Activated CD8-positive, alpha-beta memory T cell treated with anti-CD3 and anti-CD28 coated beads for 48 hours (primary cell): ENCODE data around the gene RIC1.
"Not testable (repeated sequence)": the region's sequence is repeated elsewhere in the genome, so short reads cannot be mapped to it uniquely, and the experiment has no call there.

Source experiments
- DNase-seq, 3 experiments: peaks; one replicate each; pipeline ENCODE4 v3.0.0-alpha.2; 2020; ENCODE audit warnings: low read depth in 2 of 3, low spot score in 2 of 3

Gene RIC1

DNA sequence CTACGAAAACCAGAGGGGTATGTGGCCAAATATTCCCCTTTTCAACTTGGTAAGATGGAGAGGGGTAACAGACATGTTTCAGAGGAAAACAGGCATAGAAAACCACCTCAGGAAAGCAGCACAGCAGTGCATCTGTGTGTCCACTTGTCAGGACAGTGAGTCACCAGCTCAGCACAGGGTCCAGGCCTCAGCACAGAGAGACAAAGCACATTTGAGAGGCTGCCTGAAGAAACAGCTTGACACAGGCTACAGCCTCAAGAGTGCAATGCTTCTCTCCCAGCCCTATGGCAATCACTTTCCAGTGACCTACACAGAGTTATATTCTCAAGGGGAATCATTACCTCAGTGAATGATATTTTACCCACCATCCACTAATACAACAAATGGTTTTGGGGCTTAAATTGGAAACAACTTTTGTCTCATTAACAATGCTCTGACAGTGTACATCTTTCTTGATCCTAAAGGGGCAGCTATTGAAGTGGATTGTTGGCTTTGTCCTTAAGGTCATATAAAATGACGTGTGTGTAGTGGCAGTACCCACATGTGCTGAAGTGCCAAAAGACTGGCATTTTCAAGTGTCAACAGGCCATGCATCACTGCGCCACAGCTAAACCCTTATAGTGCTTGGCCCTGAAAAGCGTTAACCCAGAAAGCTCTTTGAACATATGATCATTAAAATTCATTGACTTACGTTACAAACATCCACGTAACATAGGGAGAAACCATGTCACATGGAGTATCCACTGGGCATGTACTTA lies 157.6 kb downstream of the RIC1 start:
- no peak for DNase-seq

DNA sequence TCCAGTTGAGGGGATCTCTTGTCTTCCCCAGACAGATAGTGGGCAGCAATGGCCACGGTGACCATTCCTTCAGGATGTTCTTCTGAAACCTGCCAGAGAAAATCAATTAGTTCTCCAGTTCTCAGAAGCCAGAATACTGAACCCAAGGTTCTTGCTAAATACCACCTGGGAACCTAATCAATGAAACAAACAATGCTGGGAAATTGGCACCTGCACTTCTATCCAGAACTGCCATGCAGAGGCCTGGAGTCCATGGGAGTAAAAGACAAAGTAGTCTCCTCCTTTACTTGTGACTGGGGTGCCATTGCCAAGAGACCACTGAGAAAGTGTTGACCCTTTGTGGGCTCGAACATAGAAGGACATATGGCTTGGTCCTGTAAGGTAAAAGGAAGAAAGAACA lies 158.3 kb downstream of the RIC1 start:
- DNase-seq: no peak

- no peak for DNase-seq
These were observed 158.9 kb downstream of the RIC1 start for GRCh38 chr9:5787759-5788302.

GRCh38 chr9:5789489-5789888 lies 160.6 kb downstream of the RIC1 start:
- no peak for DNase-seq

DNA sequence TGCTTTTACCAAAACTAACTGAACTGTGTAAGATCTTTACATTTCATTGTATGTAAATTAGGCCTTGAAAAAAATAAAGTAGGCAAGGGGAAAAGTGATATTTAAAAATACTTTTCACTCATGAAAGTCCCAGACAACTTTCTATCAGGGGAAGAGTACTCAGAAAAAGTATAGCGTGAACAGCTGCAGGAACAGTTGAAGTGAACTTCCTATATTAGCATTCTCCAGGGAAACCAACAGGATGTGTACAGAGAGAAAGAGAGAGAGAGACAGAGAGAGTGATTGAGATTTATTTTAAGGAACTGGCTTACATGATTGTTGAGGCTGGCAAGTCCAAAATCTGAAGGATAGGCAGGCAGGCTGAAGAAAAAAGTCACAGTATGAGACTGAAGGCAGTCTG lies 162.0 kb downstream of the RIC1 start:
- DNase-seq: no peak

DNA sequence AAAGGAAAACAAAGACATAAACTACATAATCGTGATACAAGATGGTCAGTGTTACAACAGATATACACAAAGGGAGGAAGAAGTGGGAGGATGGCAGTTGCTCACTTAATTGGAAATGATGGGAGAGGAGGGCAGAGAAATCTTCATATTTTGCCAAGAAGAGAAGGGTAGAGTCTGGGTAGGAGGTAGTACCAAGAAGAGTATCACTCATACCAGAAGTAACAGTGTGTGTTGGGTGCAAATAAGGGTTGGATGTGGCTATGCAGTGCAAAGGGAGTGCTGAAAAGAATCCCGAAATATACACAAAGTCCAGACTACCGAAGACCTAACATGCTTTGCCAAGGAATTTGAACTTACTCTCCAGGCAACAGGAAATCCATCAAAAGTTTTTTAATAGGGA lies 163.0 kb downstream of the RIC1 start:
- no peak for DNase-seq

DNA sequence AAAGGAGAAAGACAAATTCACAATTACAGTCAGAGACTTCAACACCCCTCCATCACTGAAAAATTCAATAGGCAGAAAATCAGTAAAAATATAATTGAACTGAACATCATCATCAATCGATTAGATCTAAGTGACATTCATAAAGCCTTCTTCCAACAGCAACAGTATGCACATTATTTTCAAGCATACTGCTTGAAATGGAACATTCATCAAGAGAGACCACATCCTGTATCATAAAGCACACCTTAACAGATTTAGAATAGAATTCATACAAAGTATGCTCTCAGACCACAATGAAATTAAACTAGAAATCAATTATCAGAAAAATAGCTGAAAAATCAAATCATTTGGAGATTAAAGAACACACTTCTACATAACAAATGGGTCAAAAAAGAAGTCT lies 164.9 kb downstream of the RIC1 start:
- DNase-seq: no peak

DNA sequence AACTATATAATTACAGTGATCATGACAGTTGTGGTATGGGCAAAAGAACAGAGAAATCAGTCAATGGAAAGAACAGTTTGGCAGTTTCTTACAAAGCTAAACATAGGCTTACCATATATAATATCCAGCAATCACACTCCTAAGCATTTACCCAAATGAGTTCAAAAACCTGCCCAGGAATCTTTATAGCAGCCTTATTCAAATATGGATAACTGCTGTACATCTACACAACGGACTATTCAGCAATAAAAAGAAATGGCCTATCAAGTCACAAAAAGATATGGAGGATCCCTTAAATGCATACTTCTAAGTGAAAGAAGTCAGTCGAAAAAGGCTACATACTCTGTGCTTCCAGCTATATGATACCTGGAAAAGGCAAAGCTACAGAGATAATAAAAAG lies 167.4 kb downstream of the RIC1 start:
- DNase-seq: no peak

- DNase-seq: no peak
These were observed 169.7 kb downstream of the RIC1 start for GRCh38 chr9:5798581-5798980.

GRCh38 chr9:5799314-5799713 lies 170.4 kb downstream of the RIC1 start:
- no peak for DNase-seq

- DNase-seq: not testable (repeated sequence)
These were observed 171.5 kb downstream of the RIC1 start for GRCh38 chr9:5800378-5800777.

DNA sequence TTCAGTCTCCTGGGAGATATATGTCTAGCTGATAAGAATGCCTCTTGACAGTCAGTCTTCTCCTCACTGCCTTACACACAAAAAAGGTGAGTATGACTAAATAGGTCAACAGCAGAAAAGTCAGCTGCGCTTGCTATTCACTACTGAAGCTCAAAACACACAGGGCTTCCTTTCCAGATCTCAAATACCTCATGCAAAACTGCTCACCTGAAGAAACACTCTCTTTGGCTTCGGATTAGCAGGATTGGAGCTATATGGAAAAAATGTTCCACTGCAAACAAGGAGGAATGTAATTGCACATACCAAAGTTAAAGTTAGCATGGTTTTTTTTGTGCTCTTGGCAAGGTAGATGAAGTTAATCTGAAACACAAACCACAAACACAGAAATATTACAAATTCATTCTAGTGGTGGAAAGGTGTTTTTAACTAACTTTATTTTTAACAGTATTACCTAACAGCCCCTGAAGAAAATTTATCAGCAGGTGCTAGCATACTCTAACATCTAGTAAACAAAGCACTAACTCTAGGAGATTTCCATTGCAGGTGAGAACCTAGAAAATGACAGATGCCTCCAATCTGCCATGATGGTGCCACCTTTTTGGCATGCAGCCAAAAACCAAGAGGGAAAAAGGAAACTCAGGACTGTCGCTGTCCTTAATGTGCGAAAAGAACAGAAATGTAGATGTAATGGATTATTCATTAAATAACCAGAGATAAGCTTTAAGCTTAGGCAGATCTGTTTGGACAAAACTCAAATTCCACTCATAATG lies 172.2 kb downstream of the RIC1 start:
- DNase-seq: no peak

DNA sequence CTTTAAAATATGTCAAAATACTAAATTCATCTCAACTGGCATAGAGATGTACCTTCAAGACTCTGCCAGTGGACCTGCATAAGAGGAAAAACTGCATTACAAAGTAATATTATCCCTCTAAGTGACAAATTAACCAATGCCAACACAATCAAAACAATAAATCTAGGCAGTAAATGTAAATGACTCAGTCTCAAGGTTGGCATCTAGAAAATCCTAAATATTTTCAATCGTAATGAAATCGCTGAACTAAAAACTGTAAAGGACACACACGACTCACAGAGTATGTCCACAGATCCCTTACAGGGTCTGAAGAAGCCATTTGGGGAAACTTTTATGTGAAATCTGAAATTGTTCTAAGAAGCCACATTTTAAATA lies 172.8 kb downstream of the RIC1 start:
- DNase-seq: no peak

DNA sequence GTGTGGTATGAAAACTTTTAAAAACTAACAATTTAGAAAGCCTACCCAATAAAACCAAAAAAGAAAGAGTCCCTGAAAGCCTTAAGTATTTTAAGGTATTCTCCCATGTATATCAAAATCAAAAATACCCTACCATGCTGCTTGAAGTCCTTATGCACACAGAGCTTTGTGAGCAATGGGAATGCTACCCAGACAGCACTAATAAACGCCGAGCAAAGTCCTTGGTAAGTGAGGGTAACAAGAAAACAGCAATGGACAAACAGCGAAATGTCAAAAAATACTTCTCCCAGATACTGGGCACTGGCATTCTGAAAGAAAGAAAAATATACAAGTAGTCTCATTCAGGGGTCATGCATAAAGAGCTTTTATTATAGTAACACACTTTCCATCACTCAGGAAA lies 176.6 kb downstream of the RIC1 start:
- DNase-seq: no peak

- no peak for DNase-seq
These were observed 182.8 kb downstream of the RIC1 start for GRCh38 chr9:5811751-5812150.

DNA sequence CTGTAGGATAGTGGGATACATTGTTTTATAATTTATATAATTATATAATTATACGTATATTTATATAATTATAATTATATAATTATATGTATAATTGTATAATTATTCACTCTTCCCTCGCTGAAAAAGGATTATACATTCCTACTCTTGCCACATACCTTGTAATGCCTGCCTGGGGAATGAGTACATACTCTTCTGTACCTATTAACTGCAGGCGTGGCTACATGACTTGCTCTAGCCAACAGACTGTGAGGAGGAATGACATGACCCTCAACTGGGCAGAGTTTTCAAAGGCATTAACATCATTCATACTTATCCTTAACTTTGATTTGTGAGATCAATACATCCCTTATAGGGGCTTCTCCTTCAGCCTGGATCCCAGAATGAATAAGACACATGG lies 184.9 kb downstream of the RIC1 start:
- no peak for DNase-seq

- DNase-seq: no peak
These were observed 186.6 kb downstream of the RIC1 start for GRCh38 chr9:5815461-5815860.

DNA sequence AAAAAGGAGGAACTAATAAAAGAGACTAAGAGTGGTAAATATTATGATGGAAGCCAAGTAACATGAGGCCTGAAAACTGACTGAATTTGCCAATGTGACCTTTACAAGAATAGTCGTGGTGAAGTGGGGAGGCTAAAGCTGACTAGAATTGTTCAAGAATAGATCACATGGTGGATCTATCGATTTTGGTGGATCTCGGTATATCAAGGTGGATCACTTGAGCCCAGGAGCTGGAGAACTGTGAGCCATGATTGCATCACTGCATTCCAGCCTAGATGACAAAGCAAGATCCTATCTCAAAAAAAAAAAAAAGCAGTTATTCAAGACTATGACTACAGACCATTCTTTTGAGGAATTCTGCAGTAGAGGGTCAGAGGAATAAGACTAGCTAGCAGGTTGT lies 189.0 kb downstream of the RIC1 start:
- DNase-seq: no peak

- DNase-seq: no peak
These were observed 189.7 kb downstream of the RIC1 start for GRCh38 chr9:5818424-5819142.

DNA sequence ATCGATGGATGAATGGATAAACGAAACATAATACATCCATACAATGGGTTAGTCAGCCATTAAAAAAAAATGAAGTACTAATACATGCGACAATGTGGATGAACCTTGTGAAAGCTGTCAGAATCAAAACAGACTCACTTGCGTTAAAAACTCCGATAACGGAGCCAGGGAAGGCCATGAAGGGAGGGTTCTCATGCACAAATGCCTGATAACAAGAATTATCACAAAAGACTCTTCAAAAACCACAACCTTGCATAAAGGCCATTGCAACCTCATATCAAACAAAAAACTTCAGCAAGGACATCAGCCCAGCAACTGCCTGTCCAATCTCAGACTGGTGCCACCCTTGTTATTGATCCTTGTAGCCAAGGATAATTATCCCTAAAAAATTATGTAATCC lies 190.3 kb downstream of the RIC1 start:
- DNase-seq: no peak

- no peak for DNase-seq
These were observed 191.5 kb downstream of the RIC1 start for GRCh38 chr9:5820425-5820824.

GRCh38 chr9:5825223-5825622 lies 196.3 kb downstream of the RIC1 start:
- DNase-seq: no peak
